Calu3 (cell line): Measurements from ENCODE around the gene LCK. TPM values are rescaled to one million over a fixed set of nuclear protein-coding genes. Genes with fewer than 3 reads are reported as not detected.
A peak's percentile ranks its signal among the peaks of the same experiment; 100 is the strongest.

Source experiments
- BruUV-seq: library from RNA; stranded (reverse); fragments of 400-500 nt; replicated peaks from 2 replicates; lab custom pipeline; 2021; lab: Mats Ljungman, UMichigan
- CTCF ChIA-PET: fragments of 300-600 bp; sonication (Branson Sonifier 250); formaldehyde crosslinking; loops from one replicate; lab custom pipeline; 2022; ENCODE audit warnings: antibody characterized with exemption; lab: Charles Lee
- DNase-seq: peaks from one replicate; pipeline ENCODE4 v3.0.0; 2022
- H3K27ac Mint-ChIP-seq: one replicate; pipeline ENCODE4 v1.8.0; 2022; ENCODE audit warnings: mixed read lengths; ENCODE audit not compliant: unreplicated experiment
- H3K27me3 Mint-ChIP-seq: one replicate; pipeline ENCODE4 v1.8.0; 2022; ENCODE audit warnings: mixed read lengths; ENCODE audit not compliant: unreplicated experiment
- H3K36me3 Mint-ChIP-seq: one replicate; pipeline ENCODE4 v1.8.0; 2022; ENCODE audit warnings: mild to moderate bottlenecking, moderate library complexity, mixed read lengths; ENCODE audit not compliant: insufficient read depth, unreplicated experiment
- H3K4me1 Mint-ChIP-seq: one replicate; pipeline ENCODE4 v1.8.0; 2022; ENCODE audit warnings: mild to moderate bottlenecking, low read depth, mixed read lengths; ENCODE audit not compliant: unreplicated experiment
- H3K4me3 Mint-ChIP-seq: one replicate; pipeline ENCODE4 v1.8.0; 2022; ENCODE audit warnings: mild to moderate bottlenecking, low read depth, moderate library complexity, mixed read lengths; ENCODE audit not compliant: unreplicated experiment
- H3K9me3 Mint-ChIP-seq: one replicate; pipeline ENCODE4 v1.8.0; 2022; ENCODE audit warnings: low read depth, mixed read lengths; ENCODE audit not compliant: unreplicated experiment
- CTCF ChIP-seq: fragments of 200-600 bp; IDR thresholded peaks from one replicate; pipeline ENCODE4 v1.8.0; 2022; ENCODE audit warnings: antibody characterized with exemption; ENCODE audit not compliant: unreplicated experiment
- intact Hi-C: fragments of 100-400 bp; cut with micrococcal nuclease; formaldehyde crosslinking; loops from one replicate; pipeline ENCODE4 v1.10.0; 2022; ENCODE audit not compliant: unreplicated experiment
- total RNA-seq: library from RNA; stranded (reverse); gene quantifications from 2 replicates; pipeline ENCODE4 v1.2.3, GENCODE V29; 2022

LCK gene
- total RNA-seq, 1 experiment from 2014 or later = 0.66 TPM

GRCh38 chr1:32219022-32219421 lies 32.0 kb upstream of the LCK start:
- Mint-ChIP-seq H3K27me3 (no peaks in the 10 kb centered on the region), H3K4me1 (peaks cover 22% of the 10 kb centered on the region), H3K36me3 (peaks cover 71% of the 10 kb centered on the region), H3K27ac (no peak overlapping the region), H3K4me3 (no peak overlapping the region), H3K9me3 (no peaks in the 10 kb centered on the region)
- TF ChIP-seq CTCF = no peak
- BruUV-seq = no TSS peak
- intact Hi-C loops = loop anchor here (5.0 kb wide), 1 partner anchor 193 kb away; no protein-coding TSS in a partner anchor
- DNase-seq = no peak
- CTCF ChIA-PET = no interaction called here

- Mint-ChIP-seq H3K27ac (peak overlapping the region; percentile 77), H3K4me1 (peaks cover 24% of the 10 kb centered on the region), H3K36me3 (peaks cover 70% of the 10 kb centered on the region), H3K9me3 (no peaks in the 10 kb centered on the region), H3K27me3 (no peaks in the 10 kb centered on the region), H3K4me3 (peak overlapping the region; percentile 85)
- intact Hi-C loops = no loop called here
- DNase-seq = no peak
- BruUV-seq = no TSS peak
- TF ChIP-seq CTCF = no peak
- CTCF ChIA-PET = no interaction called here
These were observed 30.1 kb upstream of the LCK start for GRCh38 chr1:32220746-32221580.

- CTCF ChIA-PET = no interaction called here
- intact Hi-C loops = no loop called here
- no peak for DNase-seq
- Mint-ChIP-seq H3K27ac (peak overlapping the region; percentile 77), H3K27me3 (no peaks in the 10 kb centered on the region), H3K4me1 (peaks cover 24% of the 10 kb centered on the region), H3K36me3 (peaks cover 70% of the 10 kb centered on the region), H3K4me3 (peak overlapping the region; percentile 85), H3K9me3 (no peaks in the 10 kb centered on the region)
- TSS peak; percentile 37 for BruUV-seq
- no peak for TF ChIP-seq CTCF
These were observed 29.5 kb upstream of the LCK start for GRCh38 chr1:32221581-32221979.

GRCh38 chr1:32221980-32222755 lies 28.9 kb upstream of the LCK start, which contains the start of the genes EIF3I and TMEM234:
TSS of gene EIF3I (plus strand) at chr1:32222407. CDS start at chr1:32222442, 35 bp downstream.
TSS of gene TMEM234 (minus strand) at chr1:32222353. CDS start at chr1:32222322, 31 bp downstream.
- H3K4me1 Mint-ChIP-seq = peaks cover 24% of the 10 kb centered on the region
- peaks cover 70% of the 10 kb centered on the region for H3K36me3 Mint-ChIP-seq
- CTCF ChIA-PET = no interaction called here
- H3K27me3 Mint-ChIP-seq = no peaks in the 10 kb centered on the region
- H3K27ac Mint-ChIP-seq = peak within 1 kb of the TSS; percentile 77
- peak; percentile 90 for DNase-seq
- no peak for TF ChIP-seq CTCF
- peak within 1 kb of the TSS; percentile 85 for H3K4me3 Mint-ChIP-seq
- no TSS peak for BruUV-seq
- intact Hi-C loops = no loop called here
- H3K9me3 Mint-ChIP-seq = no peaks in the 10 kb centered on the region
